GM19328 (cell line): ENCODE results near the gene SMC6.

Experiments
- ATAC-seq: cut with Tn5 transposase; IDR thresholded peaks from one replicate; pipeline ENCODE4 v1.9.1; 2021; ENCODE audit warnings: mild to moderate bottlenecking, moderate library complexity; ENCODE audit not compliant: unreplicated experiment

SMC6 gene

DNA sequence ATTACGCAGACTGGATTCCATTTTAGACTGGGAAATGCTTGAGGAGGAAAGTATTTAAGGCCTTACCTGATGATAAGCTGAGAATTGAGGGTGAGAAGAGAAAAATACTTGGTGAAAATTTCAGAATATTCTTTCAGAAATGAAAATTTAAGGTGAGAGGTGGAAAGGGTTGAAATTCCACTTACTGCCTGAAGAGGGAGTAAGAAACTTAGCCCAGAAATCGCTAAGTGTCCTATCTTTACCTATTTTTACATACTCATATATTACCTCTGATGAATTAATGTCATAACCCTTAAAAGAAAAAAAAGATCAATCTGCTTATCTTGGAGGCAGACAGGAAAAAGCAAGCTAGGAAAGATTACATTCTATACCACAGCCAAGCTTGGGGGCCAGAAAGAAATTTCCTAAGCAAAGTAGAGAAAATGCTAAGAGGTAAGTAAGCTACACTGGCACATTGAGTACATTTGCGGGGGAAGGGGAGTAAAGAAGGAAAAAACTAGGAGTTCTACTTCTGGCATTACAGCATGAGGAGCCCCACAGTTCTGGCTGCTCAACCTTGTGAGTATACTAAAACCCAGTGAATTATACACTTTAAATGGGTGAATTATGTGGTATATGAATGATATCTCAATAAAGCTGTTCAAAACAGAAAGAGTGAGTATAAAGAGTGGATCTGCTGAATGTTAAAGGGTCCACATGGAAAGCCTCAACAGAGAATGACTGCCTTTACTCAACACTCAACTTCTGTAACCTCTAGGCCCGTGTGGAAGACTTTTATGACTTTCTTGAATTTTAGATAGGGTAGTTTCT lies 33.8 kb downstream of the SMC6 start:
- ATAC-seq, result no peak

DNA sequence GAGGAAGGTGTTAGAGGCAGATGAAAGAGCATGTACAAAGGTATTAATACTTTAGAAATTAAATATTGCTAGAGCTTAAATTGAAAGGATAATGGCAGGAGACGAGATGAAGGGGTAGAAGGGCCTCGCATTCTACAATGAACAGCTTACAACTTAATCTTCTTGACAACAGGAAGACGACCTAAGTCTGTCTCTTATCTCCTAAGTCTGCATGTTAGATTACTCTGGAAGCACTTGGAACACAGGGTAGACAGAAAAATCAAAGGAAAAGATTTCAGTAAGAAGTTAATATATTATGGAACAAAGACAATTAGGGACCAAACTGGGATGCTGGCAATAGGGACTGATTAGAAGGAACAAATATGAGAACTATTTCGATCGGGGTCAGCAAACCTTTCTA lies 34.9 kb downstream of the SMC6 start:
- no peak for ATAC-seq

DNA sequence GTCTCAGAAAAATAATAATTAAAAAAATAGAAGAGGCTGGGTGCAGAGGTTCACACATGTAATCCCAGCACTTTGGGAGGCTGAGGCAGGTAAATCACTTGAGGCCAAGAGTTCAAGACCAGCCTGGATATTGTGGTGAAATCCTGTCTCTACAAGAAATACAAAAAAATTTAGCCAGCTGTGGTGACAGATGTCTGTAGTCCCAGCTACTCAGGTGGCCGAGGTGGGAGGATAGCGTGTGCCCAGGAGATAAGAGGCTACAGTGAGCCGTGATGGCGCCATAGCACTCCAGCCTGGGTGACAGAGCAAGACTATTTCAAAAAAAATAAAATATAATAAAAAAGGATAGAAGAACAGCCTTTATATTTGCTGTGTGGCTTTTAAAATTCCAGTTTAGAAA lies 35.9 kb downstream of the SMC6 start:
- no peak for ATAC-seq

DNA sequence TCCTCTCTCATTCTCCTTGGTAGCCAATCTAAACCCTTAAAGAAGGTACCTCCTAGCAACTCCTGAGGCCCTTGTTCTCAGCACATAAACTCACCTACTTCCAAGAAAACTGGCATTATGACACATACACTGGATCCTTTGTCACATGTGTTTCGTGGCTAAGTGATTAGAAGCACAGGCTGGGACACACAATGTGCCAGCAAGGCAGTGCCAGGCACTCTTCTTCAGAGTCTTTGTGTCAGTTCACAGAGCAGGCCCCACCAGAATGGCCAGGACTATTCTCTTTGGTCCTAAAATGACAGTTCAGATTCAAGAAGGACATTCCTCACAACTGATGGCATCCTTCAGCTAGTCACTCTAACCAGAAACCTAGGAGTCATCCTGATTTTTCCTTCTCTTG lies 40.3 kb downstream of the SMC6 start:
- ATAC-seq, result no peak

DNA sequence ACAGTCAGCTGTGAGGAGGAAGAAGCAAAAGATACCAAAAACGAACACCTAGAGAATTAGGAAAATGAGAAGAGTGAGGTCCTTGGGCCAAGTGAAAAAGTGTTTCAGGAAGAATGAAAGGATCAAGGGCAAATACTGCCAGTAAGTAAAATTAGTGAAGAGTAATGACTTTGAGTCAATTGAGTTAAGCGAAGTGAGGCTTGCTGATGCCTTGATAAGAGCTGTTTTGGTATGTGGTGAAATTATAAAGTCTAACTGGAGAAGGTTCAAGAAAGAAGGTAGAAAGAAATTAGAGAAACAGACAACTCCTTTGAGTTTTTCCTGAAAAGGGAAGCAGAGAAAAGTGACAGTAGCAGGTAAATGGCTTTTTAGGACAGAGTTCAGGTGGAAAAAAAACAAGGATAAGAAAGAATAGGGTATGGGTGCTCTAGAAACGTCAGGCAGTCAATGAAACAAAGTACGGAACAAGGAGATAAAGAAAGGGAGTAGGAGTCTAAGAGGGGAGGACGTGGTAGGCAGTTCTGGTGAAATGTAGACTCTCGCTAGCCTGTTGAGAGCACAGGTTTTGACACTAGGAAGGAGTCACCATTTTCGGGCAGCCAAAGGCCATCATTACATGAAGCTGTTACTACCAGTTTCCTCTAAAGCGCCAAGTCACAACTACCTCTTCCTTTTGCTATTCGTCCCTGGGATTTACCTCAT lies 42.9 kb downstream of the SMC6 start:
- ATAC-seq, result no peak

DNA sequence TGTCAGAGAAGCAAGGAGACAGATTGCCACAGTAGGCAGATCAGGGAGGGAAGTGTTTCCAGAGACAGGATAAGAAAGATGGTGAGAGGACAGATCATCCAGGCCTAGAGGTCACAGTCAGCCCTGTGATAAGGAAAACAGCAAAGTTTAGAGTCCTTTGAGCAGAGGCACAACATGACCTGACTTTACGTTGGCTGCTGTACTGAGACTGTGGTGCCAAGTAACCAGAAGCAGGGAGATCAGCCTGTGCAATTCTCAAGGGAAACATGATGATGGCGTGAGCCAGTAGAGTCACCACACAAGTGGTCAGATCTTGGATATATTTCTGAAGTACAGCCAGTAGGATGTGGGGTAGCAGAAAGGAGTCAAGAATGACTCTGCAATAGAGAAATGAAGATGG lies 43.7 kb downstream of the SMC6 start:
- no peak for ATAC-seq

DNA sequence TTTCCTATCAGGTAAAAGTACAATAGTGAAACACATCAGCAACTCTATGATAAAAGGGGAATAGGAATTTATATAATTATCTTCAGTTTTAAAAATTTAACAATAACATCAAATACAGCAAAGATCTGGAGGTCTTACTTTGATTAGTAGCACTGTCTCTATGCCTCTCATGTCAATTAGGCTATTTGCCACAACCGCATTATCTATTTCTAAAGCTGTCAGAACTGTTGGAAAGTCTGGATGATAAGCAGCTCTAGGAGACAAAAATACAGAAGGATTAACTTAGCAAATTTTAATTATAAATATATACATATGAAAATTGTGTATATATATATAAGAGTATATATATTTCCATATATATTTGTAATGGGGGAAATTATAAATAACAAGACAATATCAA lies 45.1 kb downstream of the SMC6 start:
- no peak for ATAC-seq

DNA sequence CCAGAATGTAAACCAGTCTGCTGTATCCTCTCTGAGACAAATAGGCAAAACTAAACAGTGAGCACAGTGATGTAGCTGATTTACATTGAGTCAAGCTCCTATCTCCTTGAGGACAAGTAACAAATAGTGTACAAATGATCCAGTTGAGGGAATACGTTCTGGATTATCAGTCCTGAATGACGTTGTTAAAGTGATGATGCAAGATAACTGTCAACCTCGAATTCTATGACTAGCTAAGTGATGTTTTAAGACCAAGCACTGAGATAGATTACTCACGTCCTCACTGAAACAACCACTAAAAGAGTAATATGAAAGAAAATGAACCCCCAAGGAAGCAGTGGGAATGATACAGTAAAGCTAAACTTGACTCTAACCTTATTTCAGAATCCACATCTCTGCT lies 46.8 kb downstream of the SMC6 start:
- no peak for ATAC-seq

DNA sequence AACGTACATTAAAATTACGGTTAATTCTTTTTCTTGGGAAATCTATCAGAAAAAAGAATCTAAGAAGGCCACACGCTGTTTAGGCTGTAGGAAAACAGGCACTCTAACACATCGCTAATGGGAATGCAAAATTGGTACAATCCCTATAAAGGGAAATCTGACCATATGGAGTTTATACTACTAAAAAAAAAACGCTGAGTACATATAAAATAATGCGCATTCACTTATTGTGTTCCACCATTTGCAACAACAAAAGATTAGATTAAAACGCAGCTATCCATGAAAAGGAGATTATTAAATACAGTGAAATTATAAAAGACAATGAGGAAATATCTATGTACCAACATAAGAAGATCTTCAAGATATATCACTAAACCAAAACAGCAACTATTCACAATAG lies 62.8 kb downstream of the SMC6 start:
- ATAC-seq, result no peak

DNA sequence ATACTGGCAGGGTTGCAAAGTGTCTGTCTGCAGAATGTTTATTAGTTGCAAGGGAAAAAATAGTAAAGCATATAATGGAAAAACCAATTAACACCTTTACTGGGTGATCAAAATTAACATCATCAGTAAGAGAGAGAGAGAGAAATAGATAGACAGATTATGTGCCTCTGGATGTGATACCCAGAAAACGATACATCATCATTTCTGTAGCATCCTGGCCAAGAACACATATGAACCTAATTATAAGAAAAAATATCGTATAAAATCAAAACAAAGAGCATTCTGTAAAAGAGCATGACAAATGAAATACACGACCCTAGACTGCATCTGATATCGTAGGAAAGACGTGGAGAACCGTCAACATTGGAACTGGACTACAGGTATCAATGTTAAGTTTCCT lies 64.6 kb downstream of the SMC6 start:
- ATAC-seq, result no peak

DNA sequence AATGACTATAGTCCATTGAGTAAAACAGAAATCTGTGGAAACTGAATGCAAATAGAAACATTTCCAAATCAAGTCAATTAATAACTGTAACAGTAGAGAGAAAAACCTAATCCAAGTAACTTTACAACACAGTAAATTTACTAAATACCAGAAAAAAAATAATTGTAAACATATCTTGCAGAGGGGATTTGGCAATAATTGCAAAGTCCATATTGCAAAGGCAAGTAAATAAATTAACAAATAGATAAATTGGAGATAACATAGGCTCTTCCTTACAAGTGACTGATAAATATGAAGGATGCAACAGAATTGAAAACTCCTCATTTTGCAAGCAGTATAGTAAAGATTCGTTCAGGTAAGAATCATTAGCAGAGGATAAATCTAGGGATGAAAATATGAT lies 65.0 kb downstream of the SMC6 start:
- no peak for ATAC-seq

DNA sequence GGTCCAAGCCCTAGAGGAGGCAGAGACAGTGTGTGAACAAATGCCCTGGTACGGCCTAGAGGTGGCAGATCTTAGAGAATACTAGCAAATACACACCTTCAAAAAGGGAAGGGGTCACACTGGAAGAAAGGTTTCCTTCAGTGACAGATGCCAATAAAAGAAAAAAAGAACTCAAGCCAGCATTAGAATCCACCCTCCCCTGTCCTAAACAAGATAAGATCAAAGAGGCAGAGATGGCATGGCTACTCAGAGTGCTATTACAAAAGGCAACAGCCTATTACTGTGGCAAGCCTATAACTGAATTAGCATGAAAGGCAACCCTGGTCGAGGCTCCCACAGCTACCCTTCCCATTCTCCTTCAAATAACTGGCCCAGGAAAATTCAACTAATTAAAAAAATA lies 69.6 kb downstream of the SMC6 start:
- ATAC-seq, result no peak

DNA sequence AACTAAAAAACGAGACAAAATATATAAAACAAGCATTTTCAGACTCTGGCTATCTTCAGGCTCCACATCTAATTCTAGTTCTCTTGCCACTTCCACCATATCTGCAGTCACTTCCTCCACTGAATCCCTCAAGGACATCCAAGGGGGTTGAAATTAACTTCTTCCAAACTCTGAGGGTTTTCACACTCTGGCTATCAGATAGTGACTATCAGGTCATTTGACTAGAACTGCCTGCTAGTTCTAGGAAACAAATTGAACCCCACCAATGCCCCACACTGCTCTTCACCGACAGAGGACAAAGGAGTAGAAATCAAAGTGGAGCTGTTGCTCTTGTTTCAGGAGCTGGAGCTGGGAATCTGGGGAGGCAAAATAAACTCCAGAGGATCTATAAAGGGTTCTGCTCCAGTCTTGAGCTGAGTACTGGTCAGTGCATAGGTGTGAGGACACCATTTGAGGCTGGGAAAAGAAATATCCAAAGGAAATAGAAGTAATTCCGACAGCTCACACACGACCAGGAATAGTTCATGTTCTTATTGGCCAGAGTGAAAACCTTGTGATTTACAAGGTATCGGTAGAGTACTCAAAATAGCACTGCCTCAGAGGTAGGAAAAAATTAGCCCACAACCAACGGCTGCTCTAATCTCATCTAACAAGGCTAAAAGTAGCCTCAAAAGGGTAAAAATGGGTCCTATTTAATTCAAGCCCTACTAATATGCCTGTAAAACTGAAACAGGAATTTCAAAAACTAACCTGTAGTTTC lies 71.3 kb downstream of the SMC6 start:
- no peak for ATAC-seq

DNA sequence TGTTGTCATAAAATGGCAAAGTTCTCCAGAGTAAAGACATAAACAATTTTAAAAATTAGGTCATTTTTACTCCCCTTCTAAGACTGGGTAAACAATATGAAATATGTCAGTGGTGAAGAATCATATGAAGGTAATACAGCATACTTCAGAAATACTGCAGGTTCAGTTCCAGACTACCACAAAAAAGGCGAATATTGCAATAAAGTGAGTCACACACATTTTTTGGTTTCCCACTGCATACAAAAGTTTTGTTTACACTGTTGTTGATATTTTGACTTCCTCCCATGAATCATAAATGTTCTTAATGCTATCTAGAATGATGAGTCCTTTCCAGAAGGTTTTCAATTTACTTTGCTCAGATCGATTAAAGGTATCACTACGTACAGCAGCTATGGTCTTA lies 73.5 kb downstream of the SMC6 start:
- no peak for ATAC-seq

DNA sequence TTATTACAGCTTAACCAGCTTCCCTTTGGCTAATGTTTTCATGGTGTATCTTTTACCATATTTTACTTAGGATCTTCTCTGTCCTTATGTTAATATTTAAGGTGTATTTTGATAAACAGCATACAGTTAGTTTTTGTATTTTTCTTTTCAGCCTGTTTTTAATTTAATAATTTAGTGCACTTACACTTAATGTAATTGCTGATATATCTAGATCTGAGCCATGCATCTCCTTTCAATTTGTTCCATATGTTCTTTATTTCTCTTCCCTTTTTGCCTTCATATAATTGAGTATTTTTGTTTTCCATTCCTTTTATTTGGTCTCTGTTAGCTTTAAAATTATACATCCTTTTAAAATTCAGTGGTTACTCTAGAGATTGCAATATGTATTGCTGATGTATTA lies 78.8 kb downstream of the SMC6 start:
- no peak for ATAC-seq

DNA sequence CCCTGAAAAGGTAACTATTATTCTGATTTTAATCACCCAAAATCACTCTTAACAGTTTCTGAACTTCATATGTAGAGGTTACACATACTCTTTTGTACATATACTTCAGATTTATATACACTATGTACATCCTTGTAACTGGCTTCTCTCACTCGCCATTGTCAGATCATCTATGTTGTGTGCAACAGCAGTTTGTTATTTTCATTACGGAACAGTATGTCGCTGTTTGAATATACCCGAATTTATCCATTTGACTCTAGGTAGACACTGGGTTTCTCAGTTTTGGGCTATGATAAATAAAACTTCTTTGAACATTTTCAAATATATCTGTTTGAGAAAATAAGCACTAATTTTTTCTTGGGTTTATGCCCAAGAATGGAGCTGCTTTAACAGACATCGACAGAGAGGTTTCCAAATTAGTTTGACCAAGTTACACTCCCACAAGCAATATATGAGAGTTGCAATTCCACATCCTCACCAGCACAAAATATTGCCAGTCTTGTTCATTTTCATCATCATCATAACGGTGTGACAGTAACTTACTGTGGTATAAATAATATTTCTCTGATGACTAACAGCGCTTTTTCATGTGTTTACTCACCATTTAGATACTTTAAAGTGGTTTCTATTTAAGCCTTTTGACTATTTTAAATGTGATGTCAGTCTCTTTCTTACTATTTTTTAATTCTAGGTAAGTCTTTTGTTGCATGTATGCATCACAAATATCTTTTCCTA lies 80.9 kb downstream of the SMC6 start:
- ATAC-seq, result no peak

DNA sequence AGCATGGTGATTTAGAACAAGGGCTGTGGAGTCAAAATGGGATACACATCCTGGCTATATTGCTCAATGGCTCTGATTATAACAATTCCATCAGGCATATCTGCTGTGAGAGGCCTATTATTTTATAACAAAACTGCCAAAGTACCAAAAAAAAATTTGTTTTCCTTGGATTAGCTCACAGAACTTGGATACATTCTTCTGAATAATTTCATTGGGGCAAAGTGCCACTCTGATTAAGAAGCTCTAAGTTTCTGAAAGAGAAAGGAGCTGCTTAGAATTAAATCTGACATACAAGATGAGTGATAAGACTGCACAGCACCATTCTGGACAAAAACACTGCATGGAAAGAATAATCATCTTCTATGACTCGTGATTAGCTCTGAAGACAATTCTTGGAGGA lies 85.7 kb downstream of the SMC6 start:
- no peak for ATAC-seq

DNA sequence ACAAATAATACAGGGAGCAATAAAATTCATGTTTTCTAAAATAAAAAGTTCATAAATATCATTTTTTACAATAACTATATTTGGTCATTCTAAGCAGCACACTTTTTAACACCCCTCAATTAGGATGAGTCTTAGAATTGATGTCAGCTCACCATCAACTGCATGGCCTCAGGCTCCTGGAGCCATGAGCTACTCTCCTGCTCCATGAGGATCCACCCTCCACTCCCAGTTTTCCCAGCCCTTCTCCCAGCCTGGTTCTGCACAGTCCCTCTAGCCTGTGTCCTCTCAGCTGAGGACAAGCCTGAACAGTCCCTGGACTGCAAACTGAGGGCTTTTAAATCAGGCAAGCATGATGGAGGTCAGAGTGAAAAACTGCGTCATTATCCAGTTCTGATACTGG lies 89.1 kb downstream of the SMC6 start:
- ATAC-seq, result no peak

DNA sequence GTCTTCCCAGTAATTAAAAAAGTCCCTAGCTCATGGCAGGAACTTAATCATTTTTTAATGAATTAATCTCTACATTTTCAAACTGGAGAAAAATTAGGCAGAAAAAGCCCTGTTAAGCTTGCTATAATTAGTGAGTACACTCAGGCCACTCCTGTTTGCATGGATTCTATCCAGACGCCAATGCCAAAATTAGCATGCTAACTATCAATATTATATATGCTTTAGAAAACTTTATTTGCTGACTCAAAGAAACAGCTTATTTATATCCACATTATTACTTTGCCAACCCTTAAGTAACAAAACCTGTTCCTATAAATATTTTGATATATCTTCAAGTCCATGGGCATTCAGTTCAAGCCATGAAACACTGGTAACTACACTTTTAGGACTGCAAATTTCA lies 90.9 kb downstream of the SMC6 start:
- no peak for ATAC-seq

DNA sequence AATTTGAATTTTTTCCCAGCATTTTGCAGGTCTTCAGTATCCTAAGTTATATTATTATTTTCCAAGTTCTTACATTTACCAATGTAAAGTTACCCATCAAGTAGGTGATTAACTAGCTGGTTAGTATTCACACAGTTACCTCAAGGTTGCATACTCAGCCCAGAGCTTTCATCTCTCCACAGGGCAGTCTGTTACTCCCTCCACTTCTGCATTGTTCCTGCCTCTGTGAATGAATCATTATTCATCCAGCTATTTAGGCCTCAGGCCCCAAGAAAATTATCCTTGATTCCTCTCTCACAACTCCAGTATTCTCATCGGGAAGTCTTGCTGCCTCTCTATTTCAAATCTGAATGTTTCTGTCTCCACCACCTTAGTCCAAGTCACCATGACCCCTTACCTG lies 92.2 kb downstream of the SMC6 start:
- ATAC-seq, result no peak

DNA sequence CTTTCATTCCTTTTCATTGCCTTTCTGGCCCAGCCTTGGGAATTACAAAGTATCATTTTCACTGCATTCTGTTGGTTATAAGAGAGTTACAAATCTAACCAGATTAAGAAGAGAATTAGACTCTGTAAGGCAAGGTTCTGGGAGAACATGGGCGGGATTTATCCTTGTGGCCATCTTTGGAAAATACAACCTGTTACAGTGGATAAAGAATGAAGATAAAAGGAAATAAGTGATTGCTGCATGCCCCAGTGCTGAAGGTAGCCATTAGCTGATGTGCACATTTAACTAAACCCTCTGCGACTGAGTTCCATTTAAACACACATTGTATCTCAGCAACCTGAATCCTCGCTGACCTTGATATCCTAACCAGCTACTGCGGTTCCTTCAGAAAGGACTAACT lies 93.4 kb downstream of the SMC6 start:
- no peak for ATAC-seq
